ENCODE data around the gene MKNK2.

The MKNK2 gene

GRCh38 chr19:2055931-2056836 is 5.1 kb upstream of the MKNK2 start:
- no peaks in the 10 kb centered on the region for H3K9me3 Mint-ChIP-seq
- H3K36me3 Mint-ChIP-seq (ENCODE audit: low read depth), result no peaks in the 10 kb centered on the region
- H3K4me1 Mint-ChIP-seq, result peaks cover 41% of the 10 kb centered on the region
- TF ChIP-seq CTCF (IDR thresholded peaks at IDR 0.05), result no peak
- no peaks in the 10 kb centered on the region for H3K27me3 Mint-ChIP-seq (ENCODE audit: low read depth, poor library complexity)
- H3K4me3 Mint-ChIP-seq, result no peak overlapping the region
- H3K27ac Mint-ChIP-seq, result no peak overlapping the region
- DNase-seq, result no peak

- Mint-ChIP-seq H3K36me3 (ENCODE audit: low read depth) (no peaks in the 10 kb centered on the region), H3K4me3 (no peak overlapping the region), H3K27me3 (ENCODE audit: low read depth, poor library complexity) (no peaks in the 10 kb centered on the region), H3K9me3 (no peaks in the 10 kb centered on the region), H3K27ac (peak overlapping the region; percentile 19), H3K4me1 (peaks cover 33% of the 10 kb centered on the region)
- DNase-seq, result no peak
- no peak for TF ChIP-seq CTCF (IDR thresholded peaks at IDR 0.05)
These were observed 3.7 kb upstream of the MKNK2 start for GRCh38 chr19:2054763-2055162.

- H3K4me1 Mint-ChIP-seq, result peaks cover 34% of the 10 kb centered on the region
- no peaks in the 10 kb centered on the region for H3K36me3 Mint-ChIP-seq (ENCODE audit: low read depth)
- no peaks in the 10 kb centered on the region for H3K9me3 Mint-ChIP-seq
- no peak for DNase-seq
- H3K4me3 Mint-ChIP-seq, result no peak overlapping the region
- no peak for TF ChIP-seq CTCF (IDR thresholded peaks at IDR 0.05)
- H3K27me3 Mint-ChIP-seq (ENCODE audit: low read depth, poor library complexity), result no peaks in the 10 kb centered on the region
- H3K27ac Mint-ChIP-seq, result no peak overlapping the region
These were observed 2.8 kb upstream of the MKNK2 start for GRCh38 chr19:2053601-2054389.

- DNase-seq, result no peak
- TF ChIP-seq CTCF (IDR thresholded peaks at IDR 0.05), result no peak
- H3K27me3 Mint-ChIP-seq (ENCODE audit: low read depth, poor library complexity), result no peaks in the 10 kb centered on the region
- H3K27ac Mint-ChIP-seq, result no peak overlapping the region
- no peaks in the 10 kb centered on the region for H3K36me3 Mint-ChIP-seq (ENCODE audit: low read depth)
- H3K4me1 Mint-ChIP-seq, result peaks cover 38% of the 10 kb centered on the region
- no peaks in the 10 kb centered on the region for H3K9me3 Mint-ChIP-seq
- H3K4me3 Mint-ChIP-seq, result peak overlapping the region; percentile 59
These were observed 995 bp upstream of the MKNK2 start for GRCh38 chr19:2051773-2052704.

- H3K4me3 Mint-ChIP-seq, result peak overlapping the region; percentile 87
- H3K36me3 Mint-ChIP-seq (ENCODE audit: low read depth), result no peaks in the 10 kb centered on the region
- no peak overlapping the region for H3K27ac Mint-ChIP-seq
- H3K27me3 Mint-ChIP-seq (ENCODE audit: low read depth, poor library complexity), result no peaks in the 10 kb centered on the region
- TF ChIP-seq CTCF (IDR thresholded peaks at IDR 0.05), result no peak
- peaks cover 30% of the 10 kb centered on the region for H3K4me1 Mint-ChIP-seq
- H3K9me3 Mint-ChIP-seq, result no peaks in the 10 kb centered on the region
- DNase-seq, result peak; percentile 46
These were observed 574 bp downstream of the MKNK2 start for GRCh38 chr19:2050349-2050990.

Data from nephron progenitor cell (in vitro differentiated cells).